A549 (cell line): Measurements from ENCODE around the gene KBTBD8. TPM values are rescaled to one million over a fixed set of nuclear protein-coding genes. Genes with fewer than 3 reads are reported as not detected.
A peak's percentile ranks its signal among the peaks of the same experiment; 100 is the strongest.

Experiments used
- ATAC-seq, 2 experiments: fragments of 200-7000 bp in 1 of 2; fragments of >200 bp in 1 of 2; cut with Nextera tagmentation in 1 of 2; cut with Tn5 transposase in 1 of 2; 3 replicates each; pipeline versions ENCODE4 v1.8.0 to v1.9.1; 2018 to 2020; ENCODE audit warnings: mild to moderate bottlenecking in 1 of 2, moderate library complexity in 1 of 2
- CTCF ChIA-PET: fragments of 300-600 bp; sonication (Branson Sonifier 250); formaldehyde crosslinking; extraction: SDS; loops from one replicate; lab custom pipeline; 2021; ENCODE audit warnings: antibody characterized with exemption, inconsistent platforms; lab: Yijun Ruan, JAX
- POLR2A ChIA-PET: fragments of 350-600 bp; formaldehyde crosslinking; extraction: SDS; loops from one replicate; lab custom pipeline; 2021; ENCODE audit warnings: antibody characterized with exemption, inconsistent platforms; lab: Yijun Ruan, JAX
- DNase-seq, 2 experiments: peaks; one replicate each; pipeline versions ENCODE4 v3.0.0 to v3.0.0-alpha.2; 2011 to 2016; ENCODE audit warnings: low read depth in 1 of 2, low spot score in 1 of 2
- FAIRE-seq: peaks from 2 replicates; lab custom pipeline; 2011; peaks lifted over from hg19 to GRCh38; lab: Jason Lieb, UNC
- H3K27ac ChIP-seq, 2 experiments: fragments of >200 bp; sonication (Bioruptor Twin); formaldehyde crosslinking; 3 replicates each; pipeline ENCODE4 v1.5.1; 2016 to 2017
- H3K4me1 ChIP-seq: fragments of >200 bp; sonication (Bioruptor Twin); formaldehyde crosslinking; 3 replicates; pipeline ENCODE4 v1.6.1; 2016
- H3K4me2 ChIP-seq: fragments of >200 bp; sonication (Bioruptor Twin); formaldehyde crosslinking; 3 replicates; pipeline ENCODE4 v1.6.1; 2016
- H3K4me3 ChIP-seq: fragments of >200 bp; sonication (Bioruptor Twin); formaldehyde crosslinking; 3 replicates; pipeline ENCODE4 v1.5.1; 2016
- H3K9me3 ChIP-seq: fragments of >200 bp; sonication (Bioruptor Twin); formaldehyde crosslinking; 3 replicates; pipeline ENCODE4 v1.6.1; 2016
- BHLHE40 ChIP-seq: IDR thresholded peaks from 2 replicates; pipeline ENCODE4 v1.6.1; 2012; ENCODE audit warnings: low read depth, low read length, inconsistent platforms
- CBX2 ChIP-seq: fragments of 200-600 bp; sonication (generic); IDR thresholded peaks from 2 replicates; pipeline ENCODE4 v1.6.1; 2016; ENCODE audit warnings: low read depth, mild to moderate bottlenecking, borderline replicate concordance
- CHD2 ChIP-seq: fragments of 150-350 bp; IDR thresholded peaks from 2 replicates; pipeline ENCODE4 v1.6.1; 2014; ENCODE audit warnings: low read length; ENCODE audit not compliant: partially characterized antibody
- FOSB ChIP-seq: fragments of 250-450 bp; sonication (Bioruptor Pico); IDR thresholded peaks from 2 replicates; pipeline ENCODE4 v1.5.0; 2020; ENCODE audit warnings: mild to moderate bottlenecking, moderate library complexity
- GATA3 ChIP-seq: IDR thresholded peaks from 2 replicates; pipeline ENCODE4 v1.6.1; 2012; ENCODE audit warnings: borderline replicate concordance
- HEYL ChIP-seq: fragments of 250-450 bp; sonication (Bioruptor Pico); IDR thresholded peaks from 2 replicates; pipeline ENCODE4 v1.8.0; 2021; ENCODE audit warnings: mild to moderate bottlenecking, moderate library complexity
- HOXB13 ChIP-seq: fragments of 250-450 bp; sonication (Bioruptor Pico); IDR thresholded peaks from 2 replicates; pipeline ENCODE4 v1.5.0; 2020; ENCODE audit warnings: low read depth, mild to moderate bottlenecking, moderate library complexity
- HOXB5 ChIP-seq: fragments of 250-450 bp; sonication (Bioruptor Pico); IDR thresholded peaks from 2 replicates; pipeline ENCODE4 v1.5.0; 2020; ENCODE audit warnings: mild to moderate bottlenecking, moderate library complexity
- MAFK ChIP-seq: fragments of 450-650 bp; IDR thresholded peaks from 2 replicates; pipeline ENCODE4 v1.6.1; 2014; ENCODE audit not compliant: partially characterized antibody
- MAZ ChIP-seq: fragments of 150-350 bp; IDR thresholded peaks from 2 replicates; pipeline ENCODE4 v1.6.1; 2014; ENCODE audit warnings: antibody characterized with exemption, low read depth, low read length, borderline replicate concordance
- MYC ChIP-seq: IDR thresholded peaks from 2 replicates; pipeline ENCODE4 v1.6.1; 2012; ENCODE audit warnings: mild to moderate bottlenecking, inconsistent platforms, low read length, improper control_type of control experiment, borderline replicate concordance
- PBX3 ChIP-seq: IDR thresholded peaks from 2 replicates; pipeline ENCODE4 v1.6.1; 2012
- RCOR1 ChIP-seq: fragments of 150-350 bp; IDR thresholded peaks from 2 replicates; pipeline ENCODE4 v1.6.1; 2014; ENCODE audit warnings: antibody characterized with exemption, low read length, low read depth
- REST ChIP-seq: fragments of 200-600 bp; sonication (generic); IDR thresholded peaks from 2 replicates; pipeline ENCODE4 v1.6.1; 2016; ENCODE audit warnings: antibody characterized with exemption, mild to moderate bottlenecking, moderate library complexity
- RNF2 ChIP-seq: fragments of 200-600 bp; sonication (generic); IDR thresholded peaks from 2 replicates; pipeline ENCODE4 v1.6.1; 2016; ENCODE audit warnings: low read depth, mild to moderate bottlenecking, antibody characterized with exemption, moderate library complexity, borderline replicate concordance
- ZC3H11A ChIP-seq: fragments of 450-650 bp; IDR thresholded peaks from 2 replicates; pipeline ENCODE4 v1.6.1; 2014; ENCODE audit warnings: antibody characterized with exemption, mild to moderate bottlenecking
- WGBS: methylation state at CpG from one replicate; pipeline ENCODE4 v1.1.6; 2017; ENCODE audit errors: missing lambda C conversion rate; 5-methylcytosine and 5-hydroxymethylcytosine counted together
- polyA plus RNA-seq, 4 experiments: library from polyadenylated mRNA; depleted of rRNA in 3 of 4; stranded (reverse); fragments of >200 nt; fragmentation: RNase III in 1 of 4; extraction: RNeasy Plus Mini Kit Qiagen cat#74134 plus additional on column Dnase treatment in 1 of 4; gene quantifications; 2 replicates in 3 of 4; 3 replicates in 1 of 4; pipeline ENCODE4 v1.2.3, GENCODE V29; 2011 to 2017
- TF ChIP-seq, protein P1 (sequence below): fragments of >200 bp; sonication (Bioruptor Twin); formaldehyde crosslinking; IDR thresholded peaks from 3 replicates; pipeline ENCODE4 v1.6.1; 2016
- TF ChIP-seq, protein P2 (sequence below): fragments of >200 bp; sonication (Bioruptor Twin); formaldehyde crosslinking; IDR thresholded peaks from 2 replicates; pipeline ENCODE4 v1.6.1; 2016

Gene KBTBD8
- polyA plus RNA-seq, 2 of the 4 experiments (the other 2 are of a cell fraction): 0.61 to 1.0 TPM

DNA sequence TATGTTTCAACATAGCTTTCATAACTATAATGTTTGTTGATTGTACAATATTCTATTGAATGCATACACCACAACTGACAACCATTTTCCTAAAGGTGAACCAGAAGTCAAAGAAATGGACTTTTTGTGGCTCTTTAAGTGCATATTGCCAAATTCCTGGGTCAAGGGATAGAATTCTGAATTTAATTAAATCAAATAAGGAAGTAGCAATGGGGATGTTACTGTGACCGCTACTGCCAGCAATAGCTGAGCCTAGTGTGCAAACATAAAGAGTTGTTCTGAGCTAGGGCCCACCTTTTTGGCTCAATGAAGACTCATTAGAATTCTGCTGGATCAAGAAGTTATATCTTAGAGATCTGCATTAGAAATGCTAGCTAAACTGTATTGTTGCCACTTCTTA is 17.3 kb upstream of the KBTBD8 start (continued):
- TF ChIP-seq, protein P1, sequence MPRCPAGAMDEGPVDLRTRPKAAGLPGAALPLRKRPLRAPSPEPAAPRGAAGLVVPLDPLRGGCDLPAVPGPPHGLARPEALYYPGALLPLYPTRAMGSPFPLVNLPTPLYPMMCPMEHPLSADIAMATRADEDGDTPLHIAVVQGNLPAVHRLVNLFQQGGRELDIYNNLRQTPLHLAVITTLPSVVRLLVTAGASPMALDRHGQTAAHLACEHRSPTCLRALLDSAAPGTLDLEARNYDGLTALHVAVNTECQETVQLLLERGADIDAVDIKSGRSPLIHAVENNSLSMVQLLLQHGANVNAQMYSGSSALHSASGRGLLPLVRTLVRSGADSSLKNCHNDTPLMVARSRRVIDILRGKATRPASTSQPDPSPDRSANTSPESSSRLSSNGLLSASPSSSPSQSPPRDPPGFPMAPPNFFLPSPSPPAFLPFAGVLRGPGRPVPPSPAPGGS: no peak
- TF ChIP-seq, all 56 proteins: peak for 0

GRCh38 chr3:66983101-66983500 is 15.0 kb upstream of the KBTBD8 start:
- WGBS: 0% methylated on average over 2 of the region's 2 CpGs
- no peak overlapping the region for H3K4me3 ChIP-seq
- FAIRE-seq (no peak), DNase-seq (no peak), ATAC-seq (0 out of 6 replicates have a peak, but pooled peaks of 1 of the 2 experiments have one; percentile 54)
- ChIA-PET POLR2A (no interaction called here), CTCF (interaction anchor here (1.0 to 1.2 kb wide), 2 partner anchors 10 to 13 kb away, joined by 4 read pairs; no protein-coding TSS in a partner anchor)
- TF ChIP-seq GATA3: no peak
- no peak for TF ChIP-seq CBX2
- no peak for TF ChIP-seq HOXB13 (CRISPR knock-in tag)
- no peak for TF ChIP-seq MAZ
- no peak for TF ChIP-seq REST
- TF ChIP-seq ZC3H11A: no peak
- TF ChIP-seq, protein P1: no peak
- no peak for TF ChIP-seq MYC
- TF ChIP-seq BHLHE40: no peak
- no peak for TF ChIP-seq RNF2
- TF ChIP-seq CHD2: no peak
- TF ChIP-seq PBX3: no peak
- TF ChIP-seq, protein P2, sequence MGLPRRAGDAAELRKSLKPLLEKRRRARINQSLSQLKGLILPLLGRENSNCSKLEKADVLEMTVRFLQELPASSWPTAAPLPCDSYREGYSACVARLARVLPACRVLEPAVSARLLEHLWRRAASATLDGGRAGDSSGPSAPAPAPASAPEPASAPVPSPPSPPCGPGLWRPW: no peak
- no peak for TF ChIP-seq MAFK
- no peaks in the 10 kb centered on the region for H3K9me3 ChIP-seq
- no peak overlapping the region for H3K4me2 ChIP-seq
- no peak overlapping the region for H3K27ac ChIP-seq
- no peaks in the 10 kb centered on the region for H3K4me1 ChIP-seq

GRCh38 chr3:66985336-66985920 is 12.7 kb upstream of the KBTBD8 start:
- DNase-seq (no peak), FAIRE-seq (no peak), ATAC-seq (no peak)
- ChIA-PET CTCF (no interaction called here), POLR2A (no interaction called here)
- H3K27ac ChIP-seq: no peak overlapping the region
- H3K4me3 ChIP-seq: no peak overlapping the region
- TF ChIP-seq HEYL (CRISPR knock-in tag) (no peak), HOXB5 (CRISPR knock-in tag) (no peak), RCOR1 (no peak), FOSB (CRISPR knock-in tag) (no peak), REST (no peak)
- no peak overlapping the region for H3K4me2 ChIP-seq
- no peaks in the 10 kb centered on the region for H3K4me1 ChIP-seq
- no peaks in the 10 kb centered on the region for H3K9me3 ChIP-seq
- WGBS: 68% methylated on average over 7 of the region's 7 CpGs
